ENCODE data around the gene RBM38. TPM values are rescaled to one million over a fixed set of nuclear protein-coding genes. Genes with fewer than 3 reads are reported as not detected.

Gene RBM38
- total and polyA plus RNA-seq, 3 donors from 2014 or later: 69.6 to 114 (median 108) TPM

DNA sequence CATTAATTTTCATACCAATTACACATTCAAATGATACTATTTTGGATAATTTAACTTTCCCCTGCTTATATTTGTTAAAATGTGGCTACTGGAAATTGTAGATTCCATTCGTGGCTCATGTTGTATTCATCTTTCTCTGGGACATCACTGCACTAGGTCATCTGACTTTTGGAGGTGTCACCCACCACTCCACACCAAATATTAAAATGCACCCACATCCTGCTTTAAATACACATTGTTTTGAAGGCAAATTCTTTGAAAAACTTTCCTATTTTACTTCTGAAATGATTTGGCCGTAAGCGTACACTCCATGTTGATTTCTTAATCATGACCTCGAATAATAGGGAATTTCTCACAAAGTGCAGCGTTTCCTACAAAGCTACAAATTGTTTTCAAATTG, 8.7 kb upstream of the RBM38 start:
- Histone ChIP-seq H3K36me3 (ENCODE audit: low read depth, missing control alignments) (no peaks in the 10 kb centered on the region), H3K9me3 (no peaks in the 10 kb centered on the region), H3K27me3 (no peaks in the 10 kb centered on the region), H3K4me3 (no peak overlapping the region), H3K4me1 (no peaks in the 10 kb centered on the region), H3K27ac (no peak overlapping the region)
- TF ChIP-seq CTCF (IDR thresholded peaks at IDR 0.05) (no peak), POLR2A (IDR thresholded peaks at IDR 0.05) (no peak)
- WGBS, 2 donors: 91% methylated on average over 5 of the region's 5 CpGs
- intact Hi-C loops (cut with DNase I; ENCODE audit: low total_unique reads): loop anchor here (5.0 kb wide), 1 partner anchor 115 kb away; no protein-coding TSS in a partner anchor
- DNase-seq: no peak

GRCh38 chr20:57383447-57384347, 7.5 kb upstream of the RBM38 start:
- no peak overlapping the region for H3K4me3 ChIP-seq
- no peaks in the 10 kb centered on the region for H3K9me3 ChIP-seq
- no peak overlapping the region for H3K27ac ChIP-seq
- DNase-seq: no peak
- WGBS, 2 donors: 89 to 92% methylated on average over 20 of the region's 20 CpGs
- no peaks in the 10 kb centered on the region for H3K27me3 ChIP-seq
- H3K36me3 ChIP-seq (ENCODE audit: low read depth, missing control alignments): no peaks in the 10 kb centered on the region
- H3K4me1 ChIP-seq: no peaks in the 10 kb centered on the region
- TF ChIP-seq CTCF (IDR thresholded peaks at IDR 0.05): no peak
- TF ChIP-seq POLR2A (IDR thresholded peaks at IDR 0.05): no peak
- intact Hi-C loops (cut with DNase I; ENCODE audit: low total_unique reads): loop anchor here (5.0 kb wide), 1 partner anchor 114 kb away; no protein-coding TSS in a partner anchor

GRCh38 chr20:57384486-57384885, 6.7 kb upstream of the RBM38 start:
- peaks cover 2% of the 10 kb centered on the region for H3K4me1 ChIP-seq
- no peak for DNase-seq
- TF ChIP-seq CTCF (IDR thresholded peaks at IDR 0.05) (no peak), POLR2A (IDR thresholded peaks at IDR 0.05) (no peak)
- no peaks in the 10 kb centered on the region for H3K27me3 ChIP-seq
- 89 to 91% methylated on average over 8 of the region's 8 CpGs for WGBS, 2 donors
- intact Hi-C loops (cut with DNase I; ENCODE audit: low total_unique reads): loop anchor here (5.0 kb wide), 1 partner anchor 113 kb away; no protein-coding TSS in a partner anchor
- no peak overlapping the region for H3K4me3 ChIP-seq
- no peaks in the 10 kb centered on the region for H3K36me3 ChIP-seq (ENCODE audit: low read depth, missing control alignments)
- H3K27ac ChIP-seq: no peak overlapping the region
- no peaks in the 10 kb centered on the region for H3K9me3 ChIP-seq

- Histone ChIP-seq H3K27ac (no peak overlapping the region), H3K36me3 (ENCODE audit: low read depth, missing control alignments) (no peaks in the 10 kb centered on the region), H3K9me3 (no peaks in the 10 kb centered on the region), H3K4me1 (peaks cover 8% of the 10 kb centered on the region), H3K4me3 (no peak overlapping the region), H3K27me3 (no peaks in the 10 kb centered on the region)
- 85 to 91% methylated on average over 23 to 29 of the region's 29 CpGs for WGBS, 2 donors
- DNase-seq: no peak
- no peak for TF ChIP-seq POLR2A (IDR thresholded peaks at IDR 0.05)
- TF ChIP-seq CTCF (IDR thresholded peaks at IDR 0.05): no peak
- intact Hi-C loops (cut with DNase I; ENCODE audit: low total_unique reads): loop anchor here (5.0 kb wide), 1 partner anchor 112 kb away; no protein-coding TSS in a partner anchor
Observed at GRCh38 chr20:57384953-57385761, 6.0 kb upstream of the RBM38 start.

All from testis (tissue), 3 donors.